Vagina (tissue), 2 donors: ENCODE data around the gene NAAA. TPM values are rescaled to one million over a fixed set of nuclear protein-coding genes. Genes with fewer than 3 reads are reported as not detected.
"Not testable (repeated sequence)": the region's sequence is repeated elsewhere in the genome, so short reads cannot be mapped to it uniquely, and the experiment has no call there.

Source experiments
- DNase-seq, 2 donors: peaks; one replicate each; pipeline ENCODE4 v3.0.0-alpha.2; 2017; ENCODE audit errors: extremely low spot score in 2 of 2
- H3K27ac ChIP-seq: fragments of 200-600 bp; sonication (generic); one replicate; pipeline ENCODE4 v1.5.1; 2019
- H3K27me3 ChIP-seq: fragments of 200-600 bp; sonication (generic); one replicate; pipeline ENCODE4 v1.5.1; 2019
- H3K36me3 ChIP-seq, 2 donors: fragments of 200-600 bp; sonication (generic); one replicate each; pipeline ENCODE4 v1.5.1; 2017 to 2019
- H3K4me1 ChIP-seq: fragments of 200-600 bp; sonication (generic); one replicate; pipeline ENCODE4 v1.5.1; 2019
- H3K4me3 ChIP-seq, 2 donors: fragments of 200-600 bp; sonication (generic); 1 replicate in 1 of 2; 2 replicates in 1 of 2; pipeline ENCODE4 v1.5.1; 2016 to 2019
- H3K9me3 ChIP-seq: fragments of 200-600 bp; sonication (generic); one replicate; pipeline ENCODE4 v1.5.1; 2019
- CTCF ChIP-seq, 3 experiments: fragments of 450-650 bp in 2 of 3; fragments of 200-600 bp in 1 of 3; sonication (generic) in 1 of 3; IDR thresholded peaks; one replicate each; pipeline ENCODE4 v1.5.1; 2017 to 2019; ENCODE audit warnings: antibody characterized with exemption in 3 of 3, mild to moderate bottlenecking in 2 of 3, moderate library complexity in 2 of 3
- POLR2A ChIP-seq, 2 donors: fragments of 450-650 bp; IDR thresholded peaks; one replicate each; pipeline ENCODE4 v1.6.1; 2017; ENCODE audit warnings: antibody characterized with exemption in 2 of 2, mild to moderate bottlenecking in 2 of 2, moderate library complexity in 2 of 2
- POLR2AphosphoS5 ChIP-seq, 2 donors: sonication (generic); formaldehyde crosslinking; IDR thresholded peaks; one replicate each; pipeline ENCODE4 v1.9.0; 2017; ENCODE audit warnings: antibody characterized with exemption in 2 of 2, mild to moderate bottlenecking in 2 of 2, low read depth in 1 of 2; ENCODE audit not compliant: insufficient read depth in 1 of 2
- intact Hi-C: fragments of 100-400 bp; cut with DNase I; formaldehyde crosslinking; loops from one replicate; pipeline ENCODE4 v1.15.1; 2023
- total RNA-seq: library from RNA; depleted of rRNA; stranded (reverse); fragments of >200 nt; gene quantifications from one replicate; pipeline ENCODE4 v1.2.3, GENCODE V29; 2016

NAAA gene
- total RNA-seq, 1 donor from 2014 or later = 110 TPM

- TF ChIP-seq CTCF (IDR thresholded peaks at IDR 0.05) (no peak), POLR2A (IDR thresholded peaks at IDR 0.05) (no peak)
- DNase-seq = no peak
Measured at GRCh38 chr4:75930152-75930551, 10.7 kb downstream of the NAAA start.

GRCh38 chr4:75924916-75925315 is 15.9 kb downstream of the NAAA start:
- H3K36me3 ChIP-seq = peaks cover 0 to 35% of the 10 kb centered on the region in 2 donors
- H3K27me3 ChIP-seq, DNase-seq, intact Hi-C loops, H3K4me3 ChIP-seq, H3K4me1 ChIP-seq, H3K9me3 ChIP-seq, H3K27ac ChIP-seq: not testable (repeated sequence)

More at GRCh38 chr4:75930152-75930551, 10.7 kb downstream of the NAAA start:
- intact Hi-C loops = no loop called here
- Histone ChIP-seq H3K36me3 (peaks cover 0 to 26% of the 10 kb centered on the region in 2 donors), H3K4me1 (no peaks in the 10 kb centered on the region), H3K27ac (no peak overlapping the region), H3K27me3 (no peaks in the 10 kb centered on the region), H3K9me3 (no peaks in the 10 kb centered on the region), H3K4me3 (no peak overlapping the region)

GRCh38 chr4:75924309-75924827 is 16.4 kb downstream of the NAAA start:
- no peaks in the 10 kb centered on the region for H3K4me1 ChIP-seq
- H3K36me3 ChIP-seq = peaks cover 0 to 36% of the 10 kb centered on the region in 2 donors
- no peak overlapping the region for H3K27ac ChIP-seq
- no peak overlapping the region for H3K4me3 ChIP-seq
- no peaks in the 10 kb centered on the region for H3K27me3 ChIP-seq
- H3K9me3 ChIP-seq = no peaks in the 10 kb centered on the region
- TF ChIP-seq CTCF (IDR thresholded peaks at IDR 0.05) = no peak
- TF ChIP-seq POLR2AphosphoS5 (IDR thresholded peaks at IDR 0.05; ENCODE audit: insufficient read depth in 1 of 2, low read depth in 1 of 2) = no peak
- TF ChIP-seq POLR2A (IDR thresholded peaks at IDR 0.05) = no peak
- intact Hi-C loops = no loop called here
- DNase-seq = no peak

GRCh38 chr4:75922588-75922987 is 18.2 kb downstream of the NAAA start:
- intact Hi-C loops = no loop called here

GRCh38 chr4:75921910-75922309 is 18.9 kb downstream of the NAAA start:
- H3K27me3 ChIP-seq = no peaks in the 10 kb centered on the region
- no peak overlapping the region for H3K4me3 ChIP-seq
- DNase-seq = no peak
- H3K27ac ChIP-seq = no peak overlapping the region
- H3K9me3 ChIP-seq = no peaks in the 10 kb centered on the region
- H3K36me3 ChIP-seq = peaks cover 0 to 38% of the 10 kb centered on the region in 2 donors
- H3K4me1 ChIP-seq = no peaks in the 10 kb centered on the region
- intact Hi-C loops = no loop called here
- TF ChIP-seq POLR2A (IDR thresholded peaks at IDR 0.05) = no peak
- TF ChIP-seq POLR2AphosphoS5 (IDR thresholded peaks at IDR 0.05; ENCODE audit: insufficient read depth in 1 of 2, low read depth in 1 of 2) = no peak
- no peak for TF ChIP-seq CTCF (IDR thresholded peaks at IDR 0.05)

More at GRCh38 chr4:75922588-75922987, 18.2 kb downstream of the NAAA start:
- Histone ChIP-seq H3K4me3 (no peak overlapping the region), H3K9me3 (no peaks in the 10 kb centered on the region), H3K4me1 (no peaks in the 10 kb centered on the region), H3K27ac (no peak overlapping the region), H3K36me3 (peaks cover 0 to 38% of the 10 kb centered on the region in 2 donors), H3K27me3 (no peaks in the 10 kb centered on the region)
- no peak for DNase-seq
- no peak for TF ChIP-seq POLR2A (IDR thresholded peaks at IDR 0.05)
- no peak for TF ChIP-seq POLR2AphosphoS5 (IDR thresholded peaks at IDR 0.05; ENCODE audit: insufficient read depth in 1 of 2, low read depth in 1 of 2)
- no peak for TF ChIP-seq CTCF (IDR thresholded peaks at IDR 0.05)
